GM19467 (cell line): ENCODE data around the gene GLRX.

Experiments used
- ATAC-seq: cut with Tn5 transposase; IDR thresholded peaks from one replicate; pipeline ENCODE4 v1.9.1; 2021; ENCODE audit warnings: mild to moderate bottlenecking, moderate library complexity; ENCODE audit not compliant: unreplicated experiment

GLRX gene

GRCh38 chr5:95810305-95811125, 12.0 kb downstream of the GLRX start:
- no peak for ATAC-seq

DNA sequence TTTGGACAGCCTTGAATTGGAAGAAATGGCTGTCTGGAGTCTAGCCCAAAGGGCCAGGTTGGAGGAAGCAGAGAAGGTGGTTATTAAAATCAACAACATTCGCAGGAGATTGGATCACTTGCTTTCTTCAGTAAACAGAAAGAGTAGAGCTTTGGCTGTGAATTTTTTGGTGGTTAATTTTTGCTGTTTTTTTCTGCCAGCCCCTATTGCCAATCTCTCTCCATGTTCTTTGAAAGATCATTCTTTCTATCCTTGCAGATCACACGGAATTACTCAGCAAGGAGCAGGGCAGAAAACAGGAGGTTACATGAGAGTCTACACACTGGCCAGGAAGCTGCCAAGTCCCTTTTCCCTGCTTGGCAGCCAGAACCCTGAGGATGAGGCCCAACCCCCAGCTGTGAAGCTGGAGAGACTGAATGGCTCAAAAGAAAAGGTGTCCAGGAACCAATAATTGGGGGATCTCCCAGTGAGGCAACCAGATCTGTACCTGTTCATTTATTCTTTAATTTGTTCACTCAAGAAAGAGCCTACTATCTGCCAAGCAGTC, 13.0 kb downstream of the GLRX start:
- ATAC-seq: no peak

GRCh38 chr5:95808686-95809413, 13.7 kb downstream of the GLRX start:
- peak; percentile 100 for ATAC-seq

DNA sequence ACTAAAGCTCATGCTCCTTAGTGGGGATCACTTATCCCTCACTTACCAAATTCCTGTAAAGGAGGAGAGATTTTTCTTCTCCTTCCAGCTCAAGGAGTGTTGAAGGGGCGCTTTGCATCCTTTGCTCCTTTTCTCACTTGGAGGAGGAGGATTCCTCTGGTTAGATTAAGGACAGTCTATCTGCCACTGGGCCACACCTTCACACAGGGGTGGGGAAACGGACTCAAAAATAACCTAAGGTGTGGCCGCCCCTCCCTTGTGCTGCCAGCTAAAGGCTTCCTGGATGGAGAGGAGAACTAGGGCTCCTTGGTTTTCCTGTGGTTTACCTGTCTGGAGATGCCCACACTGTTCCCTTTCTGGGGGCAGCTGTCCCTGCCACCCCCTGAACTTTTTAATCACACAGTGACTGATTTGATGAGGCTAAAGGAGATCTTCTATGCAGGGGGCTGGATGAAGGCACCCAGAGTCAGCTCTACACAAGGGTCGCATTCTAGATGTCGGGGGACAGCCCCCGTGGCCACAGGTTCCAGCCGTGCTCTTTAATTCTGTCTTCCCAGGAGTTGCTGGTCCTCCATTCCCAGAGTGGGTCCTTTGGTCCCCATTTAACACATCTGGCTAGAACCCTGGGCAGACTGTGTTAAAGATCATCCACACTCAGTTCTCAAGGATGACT, 14.4 kb downstream of the GLRX start:
- no peak for ATAC-seq

DNA sequence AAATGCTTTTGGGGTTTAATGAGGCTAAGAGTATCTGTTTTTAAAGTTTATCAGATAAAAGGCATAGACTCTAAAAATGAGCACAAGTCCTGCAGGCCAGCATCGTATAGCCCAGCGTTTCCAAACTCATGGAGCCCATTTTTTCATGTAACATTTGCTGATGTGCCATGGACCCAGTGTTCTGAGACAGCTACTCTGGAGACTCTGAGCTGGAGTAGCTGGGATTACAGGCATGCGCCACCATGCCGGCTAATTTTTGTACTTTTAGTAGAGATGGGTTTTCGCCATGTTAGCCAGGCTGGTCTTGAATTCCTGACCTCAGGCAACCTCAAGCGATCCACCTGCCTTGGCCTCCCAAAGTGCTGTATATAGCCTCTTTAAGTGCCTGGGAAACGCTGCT, 15.8 kb downstream of the GLRX start:
- ATAC-seq: no peak

DNA sequence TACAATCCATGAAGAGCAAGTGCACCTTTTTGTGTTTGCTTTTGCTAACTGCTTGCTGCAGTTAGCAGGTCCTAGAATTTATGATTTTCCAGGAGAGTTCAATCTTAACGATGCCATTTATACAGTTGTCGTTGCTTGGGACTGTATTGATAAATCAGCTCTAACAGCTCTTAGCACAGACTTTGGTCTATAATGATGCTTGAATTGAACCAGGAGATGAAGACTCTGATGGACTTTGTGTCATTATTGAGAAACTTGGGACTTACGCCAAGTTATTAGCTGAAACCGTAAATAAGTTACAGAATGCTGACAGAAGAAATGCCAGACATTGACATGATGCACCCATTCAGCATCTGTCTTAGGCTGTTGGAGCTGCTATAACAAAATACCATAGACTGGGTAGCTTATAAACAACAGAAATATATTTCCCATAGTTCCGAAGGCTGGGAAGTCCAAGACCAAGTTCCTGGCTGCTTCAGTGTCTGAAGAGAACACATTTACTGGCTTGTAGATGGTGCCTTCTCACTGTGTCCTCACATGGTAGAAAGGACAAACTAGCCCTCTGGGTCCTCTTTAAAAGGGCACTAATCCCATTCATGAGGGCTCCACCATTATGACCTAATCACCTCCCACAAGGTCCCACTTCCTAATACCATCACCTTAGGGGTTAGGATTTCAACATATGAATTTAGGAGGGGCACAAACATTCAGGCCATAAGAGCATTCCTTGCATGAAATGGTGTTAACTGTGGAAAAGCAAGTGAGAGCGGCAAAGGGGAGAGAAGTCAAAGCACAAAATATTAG, 17.6 kb downstream of the GLRX start:
- ATAC-seq: no peak

- no peak for ATAC-seq
Observed at GRCh38 chr5:95803271-95804148, 19.0 kb downstream of the GLRX start.

DNA sequence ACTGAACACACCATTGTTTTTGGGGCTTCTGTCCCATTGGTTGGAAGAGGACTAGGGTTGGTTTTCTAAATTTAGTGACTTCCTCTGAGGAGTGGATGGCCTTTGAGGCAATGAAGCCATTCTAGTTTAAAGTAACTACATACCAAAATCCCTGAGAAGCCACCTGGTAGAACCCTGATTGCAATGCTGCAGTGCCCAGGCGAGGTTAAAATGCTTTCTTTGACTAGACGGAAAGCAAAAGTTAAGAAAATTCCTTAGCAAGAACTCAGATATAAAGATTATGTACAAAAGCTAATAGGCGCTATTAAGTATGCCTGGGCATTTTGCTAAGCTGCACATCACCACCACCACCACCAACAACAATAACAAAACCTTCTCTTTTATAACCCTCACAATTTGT, 20.6 kb downstream of the GLRX start:
- no peak for ATAC-seq

DNA sequence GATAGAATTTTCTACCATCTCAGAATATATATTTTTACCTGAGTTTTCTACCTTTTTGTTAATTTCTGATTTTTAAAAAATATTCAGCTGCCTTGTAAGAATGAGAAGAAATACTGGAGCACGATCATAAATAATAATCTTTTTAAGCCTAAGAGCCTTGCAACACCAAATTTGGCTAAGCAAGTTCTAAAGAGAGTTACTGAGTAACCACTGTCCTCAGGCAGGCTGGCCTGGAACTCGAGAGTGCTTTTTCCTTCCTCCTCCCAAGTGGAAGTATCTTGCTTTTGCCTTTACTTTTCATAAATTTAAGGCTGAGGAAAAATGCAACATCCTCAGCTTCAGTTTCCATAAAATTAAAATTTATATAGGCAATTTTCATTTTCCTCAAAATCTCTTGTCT, 21.0 kb downstream of the GLRX start:
- ATAC-seq: no peak

- no peak for ATAC-seq
Observed at GRCh38 chr5:95800553-95800952, 22.0 kb downstream of the GLRX start.

GRCh38 chr5:95799191-95799835, 23.2 kb downstream of the GLRX start:
- no peak for ATAC-seq

- no peak for ATAC-seq
Observed at GRCh38 chr5:95798545-95798944, 24.0 kb downstream of the GLRX start.

- ATAC-seq: no peak
Observed at GRCh38 chr5:95798048-95798447, 24.5 kb downstream of the GLRX start.

DNA sequence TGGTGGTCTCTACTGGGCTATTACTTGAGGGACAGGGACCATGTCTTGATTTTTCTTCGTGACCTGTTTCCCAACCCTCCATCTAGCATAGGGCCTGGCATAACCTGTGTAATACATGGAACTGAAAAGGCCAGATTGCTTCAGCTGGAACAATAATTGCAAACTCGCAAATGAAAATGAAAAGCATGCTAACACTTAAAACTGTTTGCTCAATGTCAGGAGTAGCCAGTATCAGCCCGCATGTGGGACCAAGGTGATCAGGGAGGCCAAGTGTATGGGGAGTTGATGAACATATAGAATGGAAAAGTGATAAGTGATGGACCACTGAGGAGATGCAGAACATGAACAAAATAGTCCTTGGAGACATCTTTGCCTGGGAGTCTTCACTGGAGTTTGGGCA, 25.2 kb downstream of the GLRX start:
- no peak for ATAC-seq

- ATAC-seq: no peak
Observed at GRCh38 chr5:95794070-95794516, 28.4 kb downstream of the GLRX start.

DNA sequence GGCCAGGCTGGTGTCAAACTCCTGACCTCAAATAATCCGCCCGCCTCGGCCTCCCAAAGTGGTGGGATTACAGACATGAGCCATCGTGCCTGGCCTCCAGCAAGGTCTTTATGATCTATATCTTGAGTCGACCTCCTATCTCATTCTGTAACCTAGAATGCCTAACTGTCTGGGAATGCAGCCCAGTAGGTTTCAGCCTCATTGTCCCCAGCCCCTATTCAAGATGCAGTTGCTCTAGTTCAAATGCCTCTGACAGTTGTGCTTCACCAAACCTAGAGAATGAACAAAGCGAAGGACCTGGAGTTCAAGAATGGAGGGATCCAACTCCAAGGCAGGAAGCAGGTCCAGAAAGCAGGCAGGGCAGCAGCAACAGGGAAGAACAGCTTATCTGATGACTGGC, 30.8 kb downstream of the GLRX start:
- no peak for ATAC-seq

- ATAC-seq: no peak
Observed at GRCh38 chr5:95788493-95788892, 34.0 kb downstream of the GLRX start.

DNA sequence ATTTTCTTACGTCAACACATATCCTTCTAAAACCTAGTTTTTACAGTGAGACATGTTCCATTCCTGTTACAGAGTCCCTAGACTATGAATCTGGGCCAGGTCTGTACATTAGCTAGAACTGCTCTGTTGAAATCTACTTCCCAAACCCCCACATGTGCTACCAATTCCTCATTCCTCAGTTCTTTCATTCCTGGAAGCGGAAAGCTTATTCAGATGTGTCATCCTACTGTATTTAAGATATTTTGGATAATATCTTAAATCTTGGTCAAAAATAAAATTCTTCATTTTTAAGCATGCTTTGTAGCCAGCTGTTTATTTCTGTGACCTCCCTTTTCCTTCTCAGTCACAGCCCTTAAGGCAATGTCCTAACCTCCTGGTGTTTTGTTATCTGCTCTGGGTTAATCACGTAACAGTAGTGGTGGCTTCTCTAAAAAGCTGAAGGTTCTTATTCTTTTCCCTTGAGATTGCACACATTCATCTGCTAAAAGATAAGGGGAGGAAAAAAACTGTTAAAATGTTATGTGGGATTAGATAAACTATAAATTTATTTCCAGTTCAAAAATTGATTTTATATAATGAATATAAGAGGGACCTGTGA, 35.6 kb downstream of the GLRX start:
- ATAC-seq: no peak
